ENCODE measurements around the gene EEF1E1. TPM values are rescaled to one million over a fixed set of nuclear protein-coding genes. Genes with fewer than 3 reads are reported as not detected.

Gene EEF1E1
- total and polyA plus RNA-seq, 5 donors: 12.9 to 26.3 (median 13.9) TPM

- ATAC-seq: no peak
- H3K4me1 ChIP-seq (ENCODE audit: control insufficient read depth, insufficient read depth, low read length): peaks cover 7% of the 10 kb centered on the region
- DNase-seq: no peak
- WGBS: 91% methylated on average over 5 of the region's 5 CpGs
- no peaks in the 10 kb centered on the region for H3K9me3 ChIP-seq (ENCODE audit: control insufficient read depth, low read length)
- intact Hi-C loops (cut with DNase I): no loop called here
- no peak overlapping the region for H3K27ac ChIP-seq (ENCODE audit: low read length)
- no peaks in the 10 kb centered on the region for H3K27me3 ChIP-seq (ENCODE audit: control insufficient read depth, insufficient read depth)
- H3K4me3 ChIP-seq (ENCODE audit: low read length): no peak overlapping the region
These were observed 71.4 kb downstream of the EEF1E1 start for GRCh38 chr6:8030920-8031319.

Other genes with a start within 250 kb of the EEF1E1 start
- 10 to 100 TPM; 47.0 to 59.5 (median 57.4) TPM for gene TXNDC5, start 191.8 kb downstream of the EEF1E1 start, total RNA-seq
- 38.2 TPM for gene TXNDC5, start 191.8 kb downstream of the EEF1E1 start, polyA plus RNA-seq
- 10 to 100 TPM in 1 of 4 donors, 1 to 10 TPM in 3; 7.1 to 10.9 (median 8.9) TPM for gene BLOC1S5, start 38.2 kb downstream of the EEF1E1 start, total RNA-seq
- 6.1 TPM for gene BLOC1S5, start 38.2 kb downstream of the EEF1E1 start, polyA plus RNA-seq

Measured in right cardiac atrium (tissue), 5 donors.